Measurements from ENCODE around the gene CFL2.

DNA sequence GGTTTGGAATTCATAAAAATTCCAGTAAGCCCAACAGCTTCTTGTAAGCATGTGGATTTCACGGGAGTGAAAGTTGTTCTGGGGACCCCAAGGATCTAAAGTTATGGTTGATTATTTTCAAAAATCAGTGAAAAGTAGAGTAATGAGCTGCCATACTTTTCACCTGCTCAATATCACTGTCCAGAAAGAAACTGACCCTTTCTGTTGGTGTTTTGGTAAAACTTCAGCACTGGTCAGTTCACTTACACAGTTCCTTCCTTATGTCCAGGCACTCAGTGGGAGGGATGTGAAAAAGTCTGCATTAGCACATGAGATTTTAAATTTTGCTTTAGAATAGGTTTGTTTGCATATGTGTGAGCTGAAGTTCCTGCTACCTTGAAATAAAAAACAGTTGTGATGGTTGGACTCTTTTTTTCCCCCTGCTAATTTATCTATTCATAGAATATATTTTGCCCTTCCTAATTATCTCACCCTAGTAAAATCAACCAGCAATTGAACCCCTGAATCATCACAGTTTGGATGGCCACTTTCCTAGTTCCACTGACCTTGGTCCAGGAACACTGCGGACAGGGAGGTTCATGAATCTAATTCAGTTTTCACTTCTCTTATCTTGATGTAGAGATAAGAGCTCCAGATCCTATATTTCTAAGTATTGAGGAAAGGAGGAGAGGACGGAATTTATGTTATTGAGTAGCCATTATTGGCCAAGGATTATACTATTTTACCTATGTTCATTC lies 25.8 kb downstream of the CFL2 start:
- TF ChIP-seq CTCF (IDR thresholded peaks at IDR 0.05), result no peak
- no peak for TF ChIP-seq POLR2A (IDR thresholded peaks at IDR 0.05)

Measured in esophagus squamous epithelium (tissue), 4 donors.